AG04449 (cell line): ENCODE measurements around the gene DNAJC30.
"Not testable (repeated sequence)": the region's sequence is repeated elsewhere in the genome, so short reads cannot be mapped to it uniquely, and the experiment has no call there.

Experiments
- CTCF ChIA-PET: fragments of 350-600 bp; formaldehyde crosslinking; extraction: SDS; loops from one replicate; lab custom pipeline; 2021; ENCODE audit warnings: antibody characterized with exemption; lab: Yijun Ruan, JAX
- POLR2A ChIA-PET: fragments of 400-600, 350-600 bp; formaldehyde crosslinking; extraction: SDS; loops from one replicate; lab custom pipeline; 2020; ENCODE audit warnings: antibody characterized with exemption, inconsistent platforms; lab: Yijun Ruan, JAX
- DNase-seq: peaks from one replicate; pipeline ENCODE4 v3.0.0-alpha.2; 2010; ENCODE audit warnings: low read depth, low spot score
- H3K4me3 ChIP-seq: 2 replicates; pipeline ENCODE4 v1.5.1; 2011; ENCODE audit warnings: low read depth, mild to moderate bottlenecking, control low read depth, low read length
- CTCF ChIP-seq: IDR thresholded peaks from one replicate; pipeline ENCODE4 v1.5.1; 2011; ENCODE audit warnings: mild to moderate bottlenecking, moderate library complexity, low read length, control low read depth, inconsistent platforms; ENCODE audit not compliant: insufficient read depth; ENCODE audit errors: missing control alignments

The DNAJC30 gene

GRCh38 chr7:73723813-73724212 is 40.6 kb upstream of the DNAJC30 start:
- CTCF ChIA-PET, result interaction anchor here (0.6 to 8.6 kb wide), 8 partner anchors 15 to 117 kb away, joined by 3 to 219 read pairs (median 8); partner anchors contain the start of gene VPS37D
- POLR2A ChIA-PET, result no interaction called here
- H3K4me3 ChIP-seq, result no peak overlapping the region
- TF ChIP-seq CTCF, result no peak
- DNase-seq, result no peak

- ChIA-PET CTCF (interaction anchor here (1.5 to 8.6 kb wide), 4 partner anchors 55 to 116 kb away, joined by 3 to 219 read pairs (median 4); partner anchors contain the start of gene VPS37D), POLR2A (no interaction called here)
- TF ChIP-seq CTCF, result no peak
- no peak overlapping the region for H3K4me3 ChIP-seq
- no peak for DNase-seq
These were observed 39.5 kb upstream of the DNAJC30 start for GRCh38 chr7:73722785-73723184.

GRCh38 chr7:73722182-73722581 is 38.9 kb upstream of the DNAJC30 start:
- POLR2A ChIA-PET, DNase-seq, H3K4me3 ChIP-seq: not testable (repeated sequence)
- CTCF ChIA-PET, result interaction anchor here (1.1 to 8.6 kb wide), 5 partner anchors 12 to 115 kb away, joined by 3 to 219 read pairs (median 6); partner anchors contain the start of gene VPS37D

- no peak for TF ChIP-seq CTCF
- POLR2A ChIA-PET, result no interaction called here
- CTCF ChIA-PET, result interaction anchor here (1.1 to 8.6 kb wide), 3 partner anchors 13 to 115 kb away, joined by 6 to 219 read pairs (median 8); partner anchors contain the start of gene VPS37D
- no peak overlapping the region for H3K4me3 ChIP-seq
- no peak for DNase-seq
These were observed 38.1 kb upstream of the DNAJC30 start for GRCh38 chr7:73721377-73721817.

- CTCF ChIA-PET, result interaction anchor here (1.1 to 8.6 kb wide), 4 partner anchors 8 to 114 kb away, joined by 3 to 219 read pairs (median 6); partner anchors contain the start of gene ABHD11
- DNase-seq, POLR2A ChIA-PET, H3K4me3 ChIP-seq: not testable (repeated sequence)
These were observed 37.2 kb upstream of the DNAJC30 start for GRCh38 chr7:73720443-73720842.

- no peak for DNase-seq
- ChIA-PET POLR2A (interaction anchor here (1.3 kb wide), 1 partner anchor 14 kb away, joined by 17 read pairs; no protein-coding TSS in a partner anchor), CTCF (interaction anchor here (0.6 to 8.6 kb wide), 7 partner anchors 8 to 135 kb away, joined by 3 to 219 read pairs (median 3); partner anchors contain the start of gene ABHD11)
- no peak for TF ChIP-seq CTCF
- H3K4me3 ChIP-seq, result peak overlapping the region; percentile 52
These were observed 36.5 kb upstream of the DNAJC30 start for GRCh38 chr7:73719806-73720169.

- POLR2A ChIA-PET, result interaction anchor here (0.6 to 1.3 kb wide), 2 partner anchors 13 to 21 kb away, joined by 3 to 17 read pairs; no protein-coding TSS in a partner anchor
- H3K4me3 ChIP-seq, result peak within 1 kb of the TSS; percentile 75
- CTCF ChIA-PET, result interaction anchor here (0.6 to 8.6 kb wide), 6 partner anchors 9 to 136 kb away, joined by 3 to 219 read pairs (median 3); no protein-coding TSS in a partner anchor
- TF ChIP-seq CTCF, result no peak
- no peak for DNase-seq
These were observed 35.9 kb upstream of the DNAJC30 start, which contains the start of gene STX1A for GRCh38 chr7:73718905-73719805. Gene STX1A, minus strand, starts transcription at chr7:73719669. Its CDS starts 38 bp downstream, at chr7:73719631.
